Stimulated activated CD4-positive, alpha-beta T cell treated with anti-CD3 and anti-CD28 coated beads, Interleukin-1b, Interleukin-23, amount 100 ng/mL, for 24 hours (primary cell): Measurements from ENCODE around the gene ERBB2.
"Not testable (repeated sequence)": the region's sequence is repeated elsewhere in the genome, so short reads cannot be mapped to it uniquely, and the experiment has no call there.

Experiments used
- DNase-seq, 4 experiments: peaks; one replicate each; pipeline ENCODE4 v3.0.0-alpha.2; 2020; ENCODE audit warnings: low read depth in 4 of 4, low spot score in 1 of 4

The ERBB2 gene

GRCh38 chr17:39678340-39679116 lies 21.3 kb upstream of the ERBB2 start:
- DNase-seq = no peak

- DNase-seq = no peak
Measured at GRCh38 chr17:39679521-39680192, 20.2 kb upstream of the ERBB2 start.

- no peak for DNase-seq
Measured at GRCh38 chr17:39683295-39683939, 16.4 kb upstream of the ERBB2 start.

- no peak for DNase-seq
Measured at GRCh38 chr17:39684369-39685192, 15.3 kb upstream of the ERBB2 start.

GRCh38 chr17:39687101-39687545 lies 12.7 kb upstream of the ERBB2 start:
- no peak for DNase-seq

- peak; percentile 69 to 82 (median 77) for DNase-seq
Measured at GRCh38 chr17:39687546-39688474, 12.1 kb upstream of the ERBB2 start, which contains the start of gene PGAP3. PGAP3 (minus strand) TSS chr17:39688057; CDS start chr17:39688014, 43 bp downstream.

- no peak for DNase-seq
Measured at GRCh38 chr17:39688475-39688835, 11.4 kb upstream of the ERBB2 start.

GRCh38 chr17:39688945-39689344 lies 10.9 kb upstream of the ERBB2 start:
- DNase-seq = no peak

GRCh38 chr17:39694593-39694992 lies 5.3 kb upstream of the ERBB2 start:
- no peak for DNase-seq

- no peak for DNase-seq
Measured at GRCh38 chr17:39695089-39695474, 4.8 kb upstream of the ERBB2 start.

- DNase-seq = no peak
Measured at GRCh38 chr17:39696731-39697130, 3.1 kb upstream of the ERBB2 start.

GRCh38 chr17:39697961-39698360 lies 1.9 kb upstream of the ERBB2 start:
- DNase-seq = no peak

- not testable (repeated sequence) for DNase-seq
Measured at GRCh38 chr17:39699157-39699817, 577 bp upstream of the ERBB2 start.

GRCh38 chr17:39700148-39700987 lies 504 bp downstream of the ERBB2 start:
- DNase-seq = no peak

- DNase-seq = no peak
Measured at GRCh38 chr17:39701012-39701783, 1.3 kb downstream of the ERBB2 start.

GRCh38 chr17:39701784-39702422 lies 2.0 kb downstream of the ERBB2 start:
- no peak for DNase-seq
